ENCODE data around the gene BUB1.
"Not testable (repeated sequence)": the region's sequence is repeated elsewhere in the genome, so short reads cannot be mapped to it uniquely, and the experiment has no call there.

Gene BUB1

GRCh38 chr2:110677530-110678456 is at the start of gene BUB1:
Gene BUB1, minus strand, starts transcription at chr2:110678063. Its CDS starts 68 bp downstream, at chr2:110677995.
- peak; percentile 91 for DNase-seq

- DNase-seq, result no peak
Measured at GRCh38 chr2:110726285-110726684, 48.4 kb upstream of the BUB1 start.

GRCh38 chr2:110725859-110726258 is 48.0 kb upstream of the BUB1 start:
- no peak for DNase-seq

GRCh38 chr2:110725370-110725769 is 47.5 kb upstream of the BUB1 start:
- no peak for DNase-seq

GRCh38 chr2:110724820-110725219 is 47.0 kb upstream of the BUB1 start:
- DNase-seq, result no peak

GRCh38 chr2:110720547-110720946 is 42.7 kb upstream of the BUB1 start:
- no peak for DNase-seq

- DNase-seq, result no peak
Measured at GRCh38 chr2:110718990-110719389, 41.1 kb upstream of the BUB1 start.

GRCh38 chr2:110718382-110718781 is 40.5 kb upstream of the BUB1 start:
- no peak for DNase-seq

- no peak for DNase-seq
Measured at GRCh38 chr2:110717734-110718133, 39.9 kb upstream of the BUB1 start.

- DNase-seq, result no peak
Measured at GRCh38 chr2:110716959-110717645, 39.2 kb upstream of the BUB1 start.

- DNase-seq, result no peak
Measured at GRCh38 chr2:110714452-110715224, 36.8 kb upstream of the BUB1 start.

GRCh38 chr2:110713513-110714362 is 35.9 kb upstream of the BUB1 start:
- DNase-seq, result no peak

- no peak for DNase-seq
Measured at GRCh38 chr2:110712737-110713136, 34.9 kb upstream of the BUB1 start.

- DNase-seq, result no peak
Measured at GRCh38 chr2:110708455-110708854, 30.6 kb upstream of the BUB1 start.

GRCh38 chr2:110707386-110707965 is 29.6 kb upstream of the BUB1 start:
- DNase-seq, result no peak

GRCh38 chr2:110702514-110703380 is 24.9 kb upstream of the BUB1 start:
- no peak for DNase-seq

- not testable (repeated sequence) for DNase-seq
Measured at GRCh38 chr2:110698253-110698652, 20.4 kb upstream of the BUB1 start.

GRCh38 chr2:110695146-110695898 is 17.5 kb upstream of the BUB1 start:
- peak; percentile 12 for DNase-seq

GRCh38 chr2:110691612-110692258 is 13.9 kb upstream of the BUB1 start:
- no peak for DNase-seq

Data from NCI-H2227 treated with DMSO at 0.1 percent for 48 hours (cell line).